ENCODE measurements around the gene GHRH.

Gene GHRH

GRCh38 chr20:37305839-37306238 is 44.2 kb upstream of the GHRH start:
- H3K9me3 ChIP-seq: no peaks in the 10 kb centered on the region
- H3K4me1 ChIP-seq (ENCODE audit: control insufficient read depth in 1 of 2, insufficient read depth in 1 of 2, low read depth in 1 of 2, low read length in 1 of 2): no peaks in the 10 kb centered on the region
- H3K27me3 ChIP-seq: no peaks in the 10 kb centered on the region
- no peak overlapping the region for H3K27ac ChIP-seq
- H3K4me3 ChIP-seq (ENCODE audit: low read depth in 1 of 2, low read length in 1 of 2): no peak overlapping the region
- H3K36me3 ChIP-seq: peaks cover 85% of the 10 kb centered on the region
- TF ChIP-seq, protein P1, sequence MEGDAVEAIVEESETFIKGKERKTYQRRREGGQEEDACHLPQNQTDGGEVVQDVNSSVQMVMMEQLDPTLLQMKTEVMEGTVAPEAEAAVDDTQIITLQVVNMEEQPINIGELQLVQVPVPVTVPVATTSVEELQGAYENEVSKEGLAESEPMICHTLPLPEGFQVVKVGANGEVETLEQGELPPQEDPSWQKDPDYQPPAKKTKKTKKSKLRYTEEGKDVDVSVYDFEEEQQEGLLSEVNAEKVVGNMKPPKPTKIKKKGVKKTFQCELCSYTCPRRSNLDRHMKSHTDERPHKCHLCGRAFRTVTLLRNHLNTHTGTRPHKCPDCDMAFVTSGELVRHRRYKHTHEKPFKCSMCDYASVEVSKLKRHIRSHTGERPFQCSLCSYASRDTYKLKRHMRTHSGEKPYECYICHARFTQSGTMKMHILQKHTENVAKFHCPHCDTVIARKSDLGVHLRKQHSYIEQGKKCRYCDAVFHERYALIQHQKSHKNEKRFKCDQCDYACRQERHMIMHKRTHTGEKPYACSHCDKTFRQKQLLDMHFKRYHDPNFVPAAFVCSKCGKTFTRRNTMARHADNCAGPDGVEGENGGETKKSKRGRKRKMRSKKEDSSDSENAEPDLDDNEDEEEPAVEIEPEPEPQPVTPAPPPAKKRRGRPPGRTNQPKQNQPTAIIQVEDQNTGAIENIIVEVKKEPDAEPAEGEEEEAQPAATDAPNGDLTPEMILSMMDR (IDR thresholded peaks at IDR 0.05): no peak

DNA sequence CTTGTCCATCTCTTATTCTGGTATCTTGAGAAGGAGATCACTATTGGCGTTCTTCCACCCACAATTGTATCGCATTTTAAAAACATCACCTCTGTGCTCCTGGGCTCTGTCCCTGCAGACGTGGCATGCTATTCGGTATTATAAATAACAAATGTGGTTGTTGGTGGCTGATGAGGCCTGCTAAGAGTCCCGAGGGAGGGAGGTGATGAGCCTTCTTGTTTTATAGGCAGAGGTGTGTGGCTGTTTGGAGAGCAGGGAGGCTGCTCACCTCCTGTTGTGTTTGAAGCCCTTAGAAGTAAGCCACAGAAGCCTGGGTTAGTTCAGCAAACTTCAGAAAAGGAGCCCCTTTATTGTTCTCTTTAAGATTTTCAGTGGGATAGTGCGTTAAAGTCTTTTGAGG is 43.5 kb upstream of the GHRH start:
- H3K9me3 ChIP-seq: no peaks in the 10 kb centered on the region
- no peaks in the 10 kb centered on the region for H3K27me3 ChIP-seq
- TF ChIP-seq, protein P1 (IDR thresholded peaks at IDR 0.05): no peak
- H3K4me3 ChIP-seq (ENCODE audit: low read depth in 1 of 2, low read length in 1 of 2): no peak overlapping the region
- no peak overlapping the region for H3K27ac ChIP-seq
- peaks cover 84% of the 10 kb centered on the region for H3K36me3 ChIP-seq
- no peaks in the 10 kb centered on the region for H3K4me1 ChIP-seq (ENCODE audit: control insufficient read depth in 1 of 2, insufficient read depth in 1 of 2, low read depth in 1 of 2, low read length in 1 of 2)

GRCh38 chr20:37303637-37304036 is 42.0 kb upstream of the GHRH start:
- Histone ChIP-seq H3K36me3 (peaks cover 83% of the 10 kb centered on the region), H3K4me3 (ENCODE audit: low read depth in 1 of 2, low read length in 1 of 2) (no peak overlapping the region), H3K4me1 (ENCODE audit: control insufficient read depth in 1 of 2, insufficient read depth in 1 of 2, low read depth in 1 of 2, low read length in 1 of 2) (no peaks in the 10 kb centered on the region), H3K27ac (no peak overlapping the region), H3K27me3 (no peaks in the 10 kb centered on the region), H3K9me3 (no peaks in the 10 kb centered on the region)
- TF ChIP-seq, protein P1 (IDR thresholded peaks at IDR 0.05): no peak

- Histone ChIP-seq H3K27me3 (no peaks in the 10 kb centered on the region), H3K36me3 (peaks cover 76% of the 10 kb centered on the region), H3K4me1 (ENCODE audit: control insufficient read depth in 1 of 2, insufficient read depth in 1 of 2, low read depth in 1 of 2, low read length in 1 of 2) (no peaks in the 10 kb centered on the region), H3K9me3 (no peaks in the 10 kb centered on the region), H3K4me3 (ENCODE audit: low read depth in 1 of 2, low read length in 1 of 2) (no peak overlapping the region), H3K27ac (no peak overlapping the region)
- TF ChIP-seq, protein P1 (IDR thresholded peaks at IDR 0.05): no peak
Measured at GRCh38 chr20:37302981-37303380, 41.4 kb upstream of the GHRH start.

GRCh38 chr20:37301558-37301957 is 39.9 kb upstream of the GHRH start:
- Histone ChIP-seq H3K4me1 (ENCODE audit: control insufficient read depth in 1 of 2, insufficient read depth in 1 of 2, low read depth in 1 of 2, low read length in 1 of 2) (peaks cover 4% of the 10 kb centered on the region in 2 experiments), H3K4me3 (ENCODE audit: low read depth in 1 of 2, low read length in 1 of 2) (no peak overlapping the region), H3K27me3 (no peaks in the 10 kb centered on the region), H3K27ac (no peak overlapping the region), H3K36me3 (peaks cover 64% of the 10 kb centered on the region), H3K9me3 (no peaks in the 10 kb centered on the region)
- TF ChIP-seq, protein P1 (IDR thresholded peaks at IDR 0.05): no peak

- H3K27me3 ChIP-seq: no peaks in the 10 kb centered on the region
- peaks cover 8 to 9% of the 10 kb centered on the region in 2 experiments for H3K4me1 ChIP-seq (ENCODE audit: control insufficient read depth in 1 of 2, insufficient read depth in 1 of 2, low read depth in 1 of 2, low read length in 1 of 2)
- no peak overlapping the region for H3K4me3 ChIP-seq (ENCODE audit: low read depth in 1 of 2, low read length in 1 of 2)
- TF ChIP-seq, protein P1 (IDR thresholded peaks at IDR 0.05): no peak
- no peaks in the 10 kb centered on the region for H3K9me3 ChIP-seq
- H3K27ac ChIP-seq: no peak overlapping the region
- peaks cover 60% of the 10 kb centered on the region for H3K36me3 ChIP-seq
Measured at GRCh38 chr20:37301120-37301519, 39.5 kb upstream of the GHRH start.
